ENCODE data around the gene MFNG.

Gene MFNG

DNA sequence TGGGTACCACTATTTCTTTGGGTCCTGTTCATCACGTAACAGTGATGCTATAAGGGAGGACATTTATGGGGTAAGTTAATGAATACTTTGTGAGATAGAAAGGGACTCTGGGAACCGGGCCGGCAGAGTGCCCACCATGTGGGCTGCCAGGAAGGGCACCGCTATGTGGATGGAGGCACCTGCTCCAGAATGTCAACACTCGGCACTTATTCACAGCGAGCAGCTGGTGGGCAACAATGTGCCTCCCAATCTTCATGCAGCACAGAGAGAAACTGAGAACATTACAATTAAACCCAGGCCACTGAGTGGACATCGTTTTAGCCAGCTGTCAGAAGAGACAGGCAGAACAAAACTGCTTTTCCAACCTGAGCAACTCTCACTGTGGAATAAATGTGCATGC, 43.1 kb downstream of the MFNG start:
- 89 to 91% methylated on average over 6 of the region's 7 CpGs for WGBS, 2 experiments (ENCODE audit: insufficient coverage in 2 of 2)
- Histone ChIP-seq H3K27ac (ENCODE audit: low read depth, low read length, severe bottlenecking) (no peak overlapping the region), H3K4me3 (ENCODE audit: extremely low read depth, insufficient read depth, low read length, poor library complexity, severe bottlenecking) (no peak overlapping the region), H3K36me3 (ENCODE audit: control insufficient read depth, insufficient read depth, low read length) (no peaks in the 10 kb centered on the region), H3K4me1 (ENCODE audit: control insufficient read depth, insufficient read depth, low read length, poor library complexity, severe bottlenecking) (no peaks in the 10 kb centered on the region), H3K9me3 (ENCODE audit: control insufficient read depth, low read length) (peaks cover 9% of the 10 kb centered on the region)

DNA sequence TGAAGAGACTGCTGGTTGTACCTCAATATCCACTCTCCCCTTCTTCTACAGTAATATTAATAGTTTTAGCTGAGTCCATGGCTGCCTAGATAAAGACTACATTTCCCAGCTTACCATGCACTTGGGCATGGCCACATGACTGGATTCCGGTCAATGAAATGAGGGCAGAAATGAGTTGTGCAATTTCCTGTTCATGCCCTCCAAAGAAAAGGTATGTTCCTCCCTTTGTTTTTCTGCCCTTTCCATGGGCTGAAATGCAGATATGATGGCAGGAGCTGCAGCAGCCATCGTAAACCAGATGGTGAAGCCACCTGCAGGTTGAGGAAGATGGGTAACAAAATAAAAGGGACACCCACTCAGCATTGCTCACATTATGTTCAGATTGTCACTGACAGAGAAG, 43.6 kb downstream of the MFNG start:
- Histone ChIP-seq H3K9me3 (ENCODE audit: control insufficient read depth, low read length) (peaks cover 9% of the 10 kb centered on the region), H3K4me1 (ENCODE audit: control insufficient read depth, insufficient read depth, low read length, poor library complexity, severe bottlenecking) (no peaks in the 10 kb centered on the region), H3K36me3 (ENCODE audit: control insufficient read depth, insufficient read depth, low read length) (no peaks in the 10 kb centered on the region), H3K27ac (ENCODE audit: low read depth, low read length, severe bottlenecking) (no peak overlapping the region), H3K4me3 (ENCODE audit: extremely low read depth, insufficient read depth, low read length, poor library complexity, severe bottlenecking) (no peak overlapping the region)
- 91% methylated on average over 1 to 2 of the region's 2 CpGs for WGBS, 2 experiments (ENCODE audit: insufficient coverage in 2 of 2)

DNA sequence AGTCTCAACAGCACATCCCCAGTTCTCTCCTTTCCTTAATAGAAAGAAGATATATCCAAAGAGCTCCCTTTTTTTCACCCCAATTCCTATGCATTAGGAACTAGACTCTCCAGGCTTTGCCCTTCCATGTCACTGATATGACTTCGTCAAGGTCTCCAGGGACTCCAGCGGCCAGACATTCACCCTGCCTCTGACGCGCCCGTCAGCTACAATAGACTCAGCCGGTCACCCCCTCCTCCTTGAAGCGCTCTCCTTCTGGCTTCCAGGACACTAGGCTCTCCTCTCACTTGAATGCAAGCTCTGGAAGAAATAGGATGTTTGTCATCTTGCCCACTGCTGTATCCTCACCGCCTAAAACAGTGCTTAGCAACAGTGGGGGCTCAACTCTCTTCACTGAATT, 44.0 kb downstream of the MFNG start:
- Histone ChIP-seq H3K4me3 (ENCODE audit: extremely low read depth, insufficient read depth, low read length, poor library complexity, severe bottlenecking) (no peak overlapping the region), H3K27ac (ENCODE audit: low read depth, low read length, severe bottlenecking) (no peak overlapping the region), H3K36me3 (ENCODE audit: control insufficient read depth, insufficient read depth, low read length) (no peaks in the 10 kb centered on the region), H3K4me1 (ENCODE audit: control insufficient read depth, insufficient read depth, low read length, poor library complexity, severe bottlenecking) (no peaks in the 10 kb centered on the region), H3K9me3 (ENCODE audit: control insufficient read depth, low read length) (peaks cover 9% of the 10 kb centered on the region)
- 86 to 98% methylated on average over 6 of the region's 8 CpGs for WGBS, 2 experiments (ENCODE audit: insufficient coverage in 2 of 2)

DNA sequence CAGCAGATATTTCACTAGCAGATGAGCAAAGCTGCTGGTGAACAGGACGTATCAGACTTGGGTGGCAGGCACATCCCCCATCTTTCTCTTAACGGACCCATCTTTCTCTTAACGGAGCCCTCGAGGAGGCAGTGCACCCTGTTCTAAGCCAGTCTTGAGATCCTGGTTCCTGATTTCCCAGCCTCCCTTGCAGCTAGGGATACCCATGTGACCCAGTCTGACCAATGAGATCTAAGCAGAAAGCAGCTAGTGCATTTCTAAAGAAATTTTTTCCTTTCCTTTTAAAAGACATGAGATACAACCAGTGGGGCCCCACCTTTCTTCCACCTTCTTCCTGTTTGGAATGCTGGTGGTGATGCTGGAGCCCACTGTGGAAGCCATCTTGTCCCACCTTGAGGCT, 45.3 kb downstream of the MFNG start:
- Histone ChIP-seq H3K9me3 (ENCODE audit: control insufficient read depth, low read length) (peaks cover 9% of the 10 kb centered on the region), H3K36me3 (ENCODE audit: control insufficient read depth, insufficient read depth, low read length) (no peaks in the 10 kb centered on the region), H3K4me1 (ENCODE audit: control insufficient read depth, insufficient read depth, low read length, poor library complexity, severe bottlenecking) (no peaks in the 10 kb centered on the region), H3K4me3 (ENCODE audit: extremely low read depth, insufficient read depth, low read length, poor library complexity, severe bottlenecking) (no peak overlapping the region), H3K27ac (ENCODE audit: low read depth, low read length, severe bottlenecking) (no peak overlapping the region)
- 91 to 92% methylated on average over 4 of the region's 4 CpGs for WGBS, 2 experiments (ENCODE audit: insufficient coverage in 2 of 2)

DNA sequence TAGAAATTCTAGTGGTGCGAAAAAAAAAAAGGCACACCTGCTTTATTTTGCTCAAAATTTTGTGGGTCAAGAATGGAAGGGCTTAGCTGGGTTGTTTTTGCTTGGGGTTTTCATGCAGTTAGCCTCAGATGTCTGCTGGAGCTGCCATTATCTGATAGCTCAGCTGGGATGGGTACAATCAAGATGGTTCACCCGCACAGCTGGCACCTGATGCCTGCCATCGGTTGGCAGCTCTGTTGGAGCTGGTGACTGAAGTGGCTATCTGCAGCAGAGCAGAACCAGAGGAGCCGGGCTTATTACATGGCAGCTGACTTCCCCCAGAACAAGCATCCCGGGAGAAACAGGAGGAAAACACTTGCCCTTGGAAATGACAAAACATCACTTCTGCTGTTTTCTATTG, 46.8 kb downstream of the MFNG start:
- H3K27ac ChIP-seq (ENCODE audit: low read depth, low read length, severe bottlenecking), result no peak overlapping the region
- peaks cover 9% of the 10 kb centered on the region for H3K9me3 ChIP-seq (ENCODE audit: control insufficient read depth, low read length)
- WGBS, 2 experiments (ENCODE audit: insufficient coverage in 2 of 2), result 84 to 95% methylated on average over 3 to 5 of the region's 5 CpGs
- no peaks in the 10 kb centered on the region for H3K4me1 ChIP-seq (ENCODE audit: control insufficient read depth, insufficient read depth, low read length, poor library complexity, severe bottlenecking)
- no peak overlapping the region for H3K4me3 ChIP-seq (ENCODE audit: extremely low read depth, insufficient read depth, low read length, poor library complexity, severe bottlenecking)
- H3K36me3 ChIP-seq (ENCODE audit: control insufficient read depth, insufficient read depth, low read length), result no peaks in the 10 kb centered on the region

DNA sequence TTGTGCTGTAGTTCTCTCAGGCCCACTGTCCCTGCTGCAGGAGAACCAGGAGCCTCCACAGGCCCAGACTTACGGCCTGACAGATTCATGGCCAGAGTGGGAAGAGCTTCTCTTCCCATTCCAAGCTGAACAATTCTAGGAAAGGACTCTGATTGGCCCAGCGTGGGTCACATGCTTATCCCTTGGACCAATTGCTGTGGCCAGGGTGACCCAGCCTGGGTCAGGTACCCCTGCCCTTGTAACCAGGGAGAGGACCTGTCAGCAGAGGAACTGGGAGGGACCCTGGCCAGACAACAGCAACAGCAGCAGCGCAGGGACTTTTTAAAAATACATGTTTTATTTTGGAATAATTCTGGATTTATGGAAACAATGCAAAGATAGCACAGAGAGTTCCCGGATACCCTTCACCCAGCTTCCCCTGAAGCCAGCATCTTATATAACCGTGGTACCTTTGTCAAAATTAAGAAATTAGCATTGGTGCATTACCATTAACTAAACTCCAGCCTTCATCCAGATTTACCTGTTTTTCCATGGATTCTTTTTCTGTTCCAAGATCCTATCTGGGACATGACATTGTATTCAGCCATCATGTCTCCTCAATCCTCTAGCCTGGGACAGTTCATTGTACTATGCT, 50.1 kb downstream of the MFNG start:
- 88 to 95% methylated on average over 3 to 4 of the region's 5 CpGs for WGBS, 2 experiments (ENCODE audit: insufficient coverage in 2 of 2)
- Histone ChIP-seq H3K36me3 (ENCODE audit: control insufficient read depth, insufficient read depth, low read length) (no peaks in the 10 kb centered on the region), H3K4me1 (ENCODE audit: control insufficient read depth, insufficient read depth, low read length, poor library complexity, severe bottlenecking) (peaks cover 10% of the 10 kb centered on the region), H3K27ac (ENCODE audit: low read depth, low read length, severe bottlenecking) (no peak overlapping the region), H3K9me3 (ENCODE audit: control insufficient read depth, low read length) (peaks cover 18% of the 10 kb centered on the region), H3K4me3 (ENCODE audit: extremely low read depth, insufficient read depth, low read length, poor library complexity, severe bottlenecking) (no peak overlapping the region)

DNA sequence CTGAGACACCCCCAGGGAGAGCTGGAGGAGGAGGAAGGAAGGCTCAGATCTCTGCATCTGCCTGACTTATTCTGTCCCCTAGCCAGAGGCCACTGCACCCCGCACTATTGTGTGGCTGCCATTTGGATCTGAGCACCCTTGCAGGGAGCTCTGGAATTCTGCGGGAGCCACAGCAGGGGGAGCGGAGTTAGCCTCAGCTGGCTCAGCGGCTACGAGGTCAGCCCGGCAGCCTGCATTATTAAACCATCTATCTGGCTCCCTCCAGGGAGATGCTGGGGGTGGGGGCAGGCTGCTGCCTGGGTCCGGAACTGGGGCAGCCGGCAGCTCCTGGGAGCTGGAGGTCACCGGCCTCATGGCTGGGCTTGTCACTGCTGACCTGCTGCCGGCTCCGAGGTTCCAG, 52.4 kb downstream of the MFNG start:
- Histone ChIP-seq H3K4me3 (ENCODE audit: extremely low read depth, insufficient read depth, low read length, poor library complexity, severe bottlenecking) (no peak overlapping the region), H3K9me3 (ENCODE audit: control insufficient read depth, low read length) (peaks cover 10% of the 10 kb centered on the region), H3K27ac (ENCODE audit: low read depth, low read length, severe bottlenecking) (no peak overlapping the region), H3K36me3 (ENCODE audit: control insufficient read depth, insufficient read depth, low read length) (no peaks in the 10 kb centered on the region), H3K4me1 (ENCODE audit: control insufficient read depth, insufficient read depth, low read length, poor library complexity, severe bottlenecking) (peaks cover 11% of the 10 kb centered on the region)
- 59 to 73% methylated on average over 4 to 8 of the region's 11 CpGs for WGBS, 2 experiments (ENCODE audit: insufficient coverage in 2 of 2)

DNA sequence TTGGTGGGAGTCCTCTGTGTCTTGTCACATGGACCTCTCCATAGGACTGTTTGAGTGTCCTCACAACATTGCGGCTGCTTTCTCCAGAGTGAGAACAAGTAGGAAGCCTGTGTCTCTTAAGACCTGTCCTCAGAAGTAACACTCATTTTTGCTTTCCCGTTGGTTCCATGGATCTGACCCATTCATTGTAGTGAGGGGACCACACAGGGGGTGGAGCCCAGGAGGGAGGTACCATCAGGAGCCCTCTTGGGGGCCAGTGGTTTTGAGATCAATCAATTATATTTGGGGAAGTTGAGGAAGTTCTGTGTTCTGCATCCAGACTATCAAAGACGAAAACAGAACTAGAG, 53.5 kb downstream of the MFNG start:
- Histone ChIP-seq H3K9me3 (ENCODE audit: control insufficient read depth, low read length) (peaks cover 10% of the 10 kb centered on the region), H3K36me3 (ENCODE audit: control insufficient read depth, insufficient read depth, low read length) (no peaks in the 10 kb centered on the region), H3K27ac (ENCODE audit: low read depth, low read length, severe bottlenecking) (no peak overlapping the region), H3K4me3 (ENCODE audit: extremely low read depth, insufficient read depth, low read length, poor library complexity, severe bottlenecking) (no peak overlapping the region), H3K4me1 (ENCODE audit: control insufficient read depth, insufficient read depth, low read length, poor library complexity, severe bottlenecking) (peaks cover 11% of the 10 kb centered on the region)
- WGBS, 2 experiments (ENCODE audit: insufficient coverage in 2 of 2), result 96 to 100% methylated on average over 3 of the region's 3 CpGs

DNA sequence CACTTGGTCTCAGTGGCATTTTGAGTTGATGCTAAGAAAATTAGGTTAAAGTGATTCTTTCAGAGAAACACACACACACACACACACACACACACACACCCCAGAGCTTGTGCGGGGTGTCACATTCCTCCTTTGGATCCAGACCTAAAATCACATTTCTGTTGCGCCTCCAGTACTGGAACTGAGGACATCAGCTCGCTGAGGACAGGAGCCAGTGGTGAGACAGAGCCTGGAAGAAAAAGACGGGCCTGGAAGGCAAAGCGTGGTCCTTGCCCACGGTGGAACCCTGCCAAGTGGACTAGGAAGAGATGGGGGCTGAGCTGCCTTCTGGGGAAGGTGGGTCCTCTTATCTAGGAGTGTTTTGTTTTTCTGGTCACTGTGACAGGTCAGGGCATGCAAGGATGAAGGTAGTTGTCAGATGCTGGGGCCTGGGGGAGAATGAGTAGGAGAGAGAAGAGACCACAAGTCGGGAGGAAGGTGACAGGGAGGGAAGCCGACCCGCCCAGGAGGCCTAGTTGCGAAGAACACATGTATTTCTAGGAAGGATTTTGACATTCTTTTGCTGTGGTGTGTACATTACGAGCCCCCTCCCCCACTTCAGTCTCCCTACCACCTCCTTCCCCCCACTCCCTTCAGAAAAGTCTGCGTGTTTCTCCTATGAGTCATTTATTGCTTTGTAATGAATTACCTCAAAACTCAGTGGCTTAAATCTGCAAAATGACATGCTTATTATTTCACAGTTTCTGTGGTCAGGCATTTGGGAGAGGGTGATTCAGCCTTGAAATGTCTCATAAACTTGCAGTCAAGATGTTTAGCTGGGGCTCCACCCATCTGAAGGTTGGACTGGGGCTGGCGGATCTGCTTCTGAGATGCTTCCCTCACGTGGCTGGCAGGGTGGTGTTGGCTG, 54.1 kb downstream of the MFNG start:
- Histone ChIP-seq H3K36me3 (ENCODE audit: control insufficient read depth, insufficient read depth, low read length) (no peaks in the 10 kb centered on the region), H3K4me3 (ENCODE audit: extremely low read depth, insufficient read depth, low read length, poor library complexity, severe bottlenecking) (no peak overlapping the region), H3K27ac (ENCODE audit: low read depth, low read length, severe bottlenecking) (peak overlapping the region; percentile 16)

DNA sequence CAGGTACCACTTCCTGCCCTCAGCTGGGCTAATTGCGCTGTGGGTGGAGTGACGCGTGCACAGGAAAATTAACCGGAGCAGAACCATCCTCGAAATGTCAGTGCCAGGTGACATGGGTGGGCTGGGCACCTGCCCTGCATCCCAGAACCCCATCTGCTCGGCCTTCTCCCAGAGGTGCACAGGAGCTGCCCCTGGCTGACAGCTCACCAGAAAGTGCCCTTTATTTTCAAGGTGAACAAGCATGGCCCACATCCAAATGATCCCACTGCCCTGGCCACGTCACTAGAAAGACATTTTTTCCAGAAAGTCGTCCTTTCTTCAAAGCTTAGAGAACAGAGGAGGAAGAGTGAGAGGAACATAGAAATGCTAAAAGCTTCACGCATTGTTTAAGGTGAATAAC, 54.8 kb downstream of the MFNG start:
- 89 to 91% methylated on average over 7 to 8 of the region's 9 CpGs for WGBS, 2 experiments (ENCODE audit: insufficient coverage in 2 of 2)
- Histone ChIP-seq H3K27ac (ENCODE audit: low read depth, low read length, severe bottlenecking) (no peak overlapping the region), H3K9me3 (ENCODE audit: control insufficient read depth, low read length) (peaks cover 10% of the 10 kb centered on the region), H3K4me3 (ENCODE audit: extremely low read depth, insufficient read depth, low read length, poor library complexity, severe bottlenecking) (no peak overlapping the region), H3K36me3 (ENCODE audit: control insufficient read depth, insufficient read depth, low read length) (no peaks in the 10 kb centered on the region), H3K4me1 (ENCODE audit: control insufficient read depth, insufficient read depth, low read length, poor library complexity, severe bottlenecking) (peaks cover 13% of the 10 kb centered on the region)

More for the DNA sequence above, 54.1 kb downstream of the MFNG start:
- Histone ChIP-seq H3K9me3 (ENCODE audit: control insufficient read depth, low read length) (peaks cover 10% of the 10 kb centered on the region), H3K4me1 (ENCODE audit: control insufficient read depth, insufficient read depth, low read length, poor library complexity, severe bottlenecking) (peaks cover 11% of the 10 kb centered on the region)
- 78 to 80% methylated on average over 7 of the region's 14 CpGs for WGBS, 2 experiments (ENCODE audit: insufficient coverage in 2 of 2)

DNA sequence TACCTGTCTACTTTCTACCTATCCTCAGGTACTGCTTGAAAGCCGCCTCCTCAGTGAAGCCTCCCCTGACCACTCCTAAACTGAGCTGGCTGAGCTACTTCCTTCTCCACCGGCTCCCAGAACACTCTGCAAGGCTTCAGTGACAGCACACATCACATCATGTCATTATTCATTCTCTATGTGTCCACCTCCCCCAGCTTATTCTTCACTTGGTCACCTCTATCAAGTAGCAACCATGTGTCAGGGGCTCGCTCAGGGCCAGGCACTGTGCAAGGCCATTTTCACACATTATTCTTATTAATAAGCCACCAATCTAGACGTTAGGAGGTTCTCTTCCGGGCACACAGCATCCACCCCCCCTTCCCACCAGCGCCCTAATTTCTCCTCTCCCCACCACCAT, 55.2 kb downstream of the MFNG start:
- Histone ChIP-seq H3K4me3 (ENCODE audit: extremely low read depth, insufficient read depth, low read length, poor library complexity, severe bottlenecking) (no peak overlapping the region), H3K36me3 (ENCODE audit: control insufficient read depth, insufficient read depth, low read length) (no peaks in the 10 kb centered on the region), H3K4me1 (ENCODE audit: control insufficient read depth, insufficient read depth, low read length, poor library complexity, severe bottlenecking) (peaks cover 15% of the 10 kb centered on the region), H3K27ac (ENCODE audit: low read depth, low read length, severe bottlenecking) (no peak overlapping the region), H3K9me3 (ENCODE audit: control insufficient read depth, low read length) (peaks cover 10% of the 10 kb centered on the region)
- 88 to 90% methylated on average over 4 to 5 of the region's 6 CpGs for WGBS, 2 experiments (ENCODE audit: insufficient coverage in 2 of 2)
